Fibroblast of villous mesenchyme (primary cell): ENCODE results near the gene CHD9. TPM values are rescaled to one million over a fixed set of nuclear protein-coding genes. Genes with fewer than 3 reads are reported as not detected.
"Not testable (repeated sequence)": the region's sequence is repeated elsewhere in the genome, so short reads cannot be mapped to it uniquely, and the experiment has no call there.

Experiments used
- DNase-seq: peaks from one replicate; pipeline ENCODE4 v3.0.0-alpha.2; 2010; ENCODE audit warnings: low read depth
- H3K4me3 ChIP-seq: 2 replicates; pipeline ENCODE4 v1.5.1; 2011; ENCODE audit warnings: low read depth, mild to moderate bottlenecking, low read length
- CTCF ChIP-seq: IDR thresholded peaks from 2 replicates; pipeline ENCODE4 v1.5.1; 2012; ENCODE audit warnings: low read depth, mild to moderate bottlenecking, low read length; ENCODE audit not compliant: insufficient read depth
- total RNA-seq: library from RNA; depleted of rRNA; stranded (reverse); fragments of >200 nt; gene quantifications from 2 replicates; pipeline ENCODE4 v1.2.3, GENCODE V29; 2012

The CHD9 gene
- total RNA-seq, 1 donor: 102 TPM

- no peak overlapping the region for H3K4me3 ChIP-seq
- TF ChIP-seq CTCF: no peak
- no peak for DNase-seq
Measured at GRCh38 chr16:53068423-53068833, 13.6 kb downstream of the CHD9 start.

- TF ChIP-seq CTCF: no peak
- H3K4me3 ChIP-seq: no peak overlapping the region
- no peak for DNase-seq
Measured at GRCh38 chr16:53069772-53070171, 15.0 kb downstream of the CHD9 start.

DNA sequence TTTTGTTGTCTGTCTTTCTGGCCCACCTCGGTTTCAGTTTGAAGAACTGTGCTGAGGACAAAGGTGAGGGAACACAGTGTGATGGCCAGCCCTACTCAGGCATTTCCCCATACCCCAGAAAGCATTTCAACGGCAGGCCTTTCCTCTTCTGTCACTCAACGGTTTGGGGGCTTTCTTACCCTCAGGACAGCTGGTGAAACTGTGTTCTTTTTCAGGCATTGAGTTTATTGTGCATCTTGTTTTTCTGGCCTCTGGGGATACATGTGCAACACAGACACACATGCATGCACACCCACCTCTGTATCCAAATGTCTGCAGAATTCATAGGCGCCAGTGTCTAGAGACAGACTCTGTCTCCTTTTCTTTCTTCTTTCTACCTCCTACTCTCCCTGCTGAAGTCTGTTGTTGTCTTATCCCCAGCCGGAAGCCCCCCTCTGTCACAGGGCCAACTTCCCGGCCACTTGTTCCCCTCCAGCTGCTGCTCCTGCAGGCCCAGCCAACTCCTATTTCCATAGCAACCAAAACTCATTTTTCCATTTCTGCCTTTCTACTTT, 17.0 kb downstream of the CHD9 start:
- H3K4me3 ChIP-seq: no peak overlapping the region
- DNase-seq: no peak
- no peak for TF ChIP-seq CTCF

DNA sequence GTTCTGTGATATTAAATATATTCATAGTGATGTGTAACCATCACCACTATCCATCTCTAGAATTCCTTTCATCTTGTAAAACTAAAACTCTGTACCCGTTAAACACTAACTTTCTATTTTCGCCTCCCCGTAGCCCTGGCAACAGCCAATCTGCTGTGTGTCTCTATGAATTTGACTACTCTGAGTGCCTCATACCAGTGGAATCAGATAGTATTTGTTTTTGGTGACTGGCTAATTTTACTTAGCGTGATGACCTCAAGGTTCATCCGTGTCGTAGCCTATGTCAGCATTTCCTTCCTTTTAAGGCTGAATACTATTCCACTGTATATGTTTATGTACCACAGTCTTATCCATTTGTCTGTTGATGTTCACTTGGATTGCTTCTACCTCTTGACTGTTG, 18.2 kb downstream of the CHD9 start:
- DNase-seq: no peak
- no peak overlapping the region for H3K4me3 ChIP-seq
- TF ChIP-seq CTCF: no peak

- not testable (repeated sequence) for H3K4me3 ChIP-seq, DNase-seq
Measured at GRCh38 chr16:53074296-53074695, 19.5 kb downstream of the CHD9 start.

DNA sequence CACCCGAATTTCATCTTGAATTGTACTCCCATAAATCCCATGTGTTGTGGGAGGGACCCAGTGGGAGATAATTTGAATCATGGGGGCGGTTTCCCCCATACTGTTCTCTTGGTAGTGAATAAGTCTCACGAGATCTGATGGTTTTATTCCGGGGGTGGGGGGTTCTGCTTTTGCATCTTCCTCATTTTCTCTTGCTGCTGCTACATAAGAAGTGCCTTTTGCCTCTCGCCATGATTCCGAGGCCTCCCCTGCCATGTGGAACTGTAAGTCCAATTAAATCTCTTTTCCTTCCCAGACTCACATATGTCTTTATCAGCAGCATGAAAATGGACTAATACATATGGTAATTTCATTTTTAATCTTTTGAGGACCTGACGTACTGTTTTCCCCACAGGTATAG, 20.7 kb downstream of the CHD9 start:
- DNase-seq, H3K4me3 ChIP-seq: not testable (repeated sequence)

GRCh38 chr16:53078247-53078646, 23.5 kb downstream of the CHD9 start:
- no peak for TF ChIP-seq CTCF
- no peak for DNase-seq
- no peak overlapping the region for H3K4me3 ChIP-seq

DNA sequence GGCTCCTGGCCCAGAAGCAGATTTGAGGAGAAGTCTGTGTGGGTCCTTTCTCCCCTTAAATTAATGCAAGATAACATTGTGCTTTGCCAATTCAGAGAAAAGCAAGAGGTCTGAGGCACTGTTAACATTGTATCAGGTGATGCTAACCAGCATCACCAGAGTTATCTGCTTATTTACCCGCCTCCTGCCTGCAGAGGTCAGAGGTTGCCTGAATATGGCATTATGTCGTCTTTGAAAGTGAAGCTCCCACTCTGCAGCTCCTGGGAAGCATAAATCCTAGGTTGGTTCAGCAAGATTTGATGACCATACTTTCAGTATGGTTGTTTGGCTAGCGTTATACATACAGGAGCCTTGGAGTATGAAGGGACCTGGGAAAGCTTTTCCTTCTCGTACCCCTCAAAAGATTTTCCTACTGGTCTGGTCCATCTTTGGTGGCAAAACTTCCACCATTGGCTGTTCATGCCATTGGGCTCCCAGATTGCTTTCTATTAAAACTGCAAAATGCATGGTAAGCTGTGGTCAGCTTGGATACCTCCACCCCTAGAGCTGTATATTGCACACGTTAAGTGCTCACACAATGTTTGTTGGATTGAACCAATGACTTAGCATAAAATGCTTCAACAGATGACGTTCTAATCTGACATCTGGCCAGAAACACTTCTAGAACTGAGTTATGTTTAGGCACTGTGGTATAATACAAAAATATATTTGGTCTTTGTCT, 24.1 kb downstream of the CHD9 start:
- TF ChIP-seq CTCF: no peak
- H3K4me3 ChIP-seq: no peak overlapping the region
- DNase-seq: no peak
